ENCODE results near the gene SAG. TPM values are rescaled to one million over a fixed set of nuclear protein-coding genes. Genes with fewer than 3 reads are reported as not detected.

SAG gene
- total and polyA plus RNA-seq, 7 donors, result not detected

DNA sequence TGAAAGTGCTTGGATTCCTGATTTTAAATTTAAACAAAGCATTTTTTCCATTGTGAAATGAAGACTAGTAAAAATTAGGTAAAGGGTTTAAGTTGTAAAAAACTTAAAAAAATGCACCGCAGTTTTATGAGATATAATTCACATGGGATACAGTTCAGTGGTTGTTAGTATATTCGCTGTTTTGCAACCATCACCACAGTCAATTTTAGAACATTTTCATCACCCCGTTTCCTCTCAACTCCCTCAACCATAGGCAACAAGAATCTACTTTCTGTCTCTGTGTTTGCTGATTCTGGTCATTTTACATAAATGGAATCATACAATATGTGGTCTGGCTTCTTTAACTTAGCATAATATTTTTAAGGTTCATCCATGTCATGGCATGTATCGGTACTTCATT, 50.7 kb downstream of the SAG start:
- no peak overlapping the region for H3K4me3 ChIP-seq
- DNase-seq, result no peak
- intact Hi-C loops (cut with DNase I), result loop anchor here (10.0 kb wide), 1 partner anchor 104 kb away; the partner anchor contains the start of gene ATG16L1

GRCh38 chr2:233358947-233359346, 51.3 kb downstream of the SAG start:
- Histone ChIP-seq H3K36me3 (peaks cover 0 to 6% (median 0%) of the 10 kb centered on the region in 4 donors), H3K4me3 (no peak overlapping the region), H3K27me3 (no peaks in the 10 kb centered on the region), H3K4me1 (peaks cover 0 to 66% (median 50%) of the 10 kb centered on the region in 4 donors), H3K27ac (peak overlapping the region in 3 of 4 donors; percentile 11 to 73 (median 61)), H3K9me3 (no peaks in the 10 kb centered on the region)
- no peak for TF ChIP-seq EP300 (IDR thresholded peaks at IDR 0.05)
- TF ChIP-seq, protein P1, sequence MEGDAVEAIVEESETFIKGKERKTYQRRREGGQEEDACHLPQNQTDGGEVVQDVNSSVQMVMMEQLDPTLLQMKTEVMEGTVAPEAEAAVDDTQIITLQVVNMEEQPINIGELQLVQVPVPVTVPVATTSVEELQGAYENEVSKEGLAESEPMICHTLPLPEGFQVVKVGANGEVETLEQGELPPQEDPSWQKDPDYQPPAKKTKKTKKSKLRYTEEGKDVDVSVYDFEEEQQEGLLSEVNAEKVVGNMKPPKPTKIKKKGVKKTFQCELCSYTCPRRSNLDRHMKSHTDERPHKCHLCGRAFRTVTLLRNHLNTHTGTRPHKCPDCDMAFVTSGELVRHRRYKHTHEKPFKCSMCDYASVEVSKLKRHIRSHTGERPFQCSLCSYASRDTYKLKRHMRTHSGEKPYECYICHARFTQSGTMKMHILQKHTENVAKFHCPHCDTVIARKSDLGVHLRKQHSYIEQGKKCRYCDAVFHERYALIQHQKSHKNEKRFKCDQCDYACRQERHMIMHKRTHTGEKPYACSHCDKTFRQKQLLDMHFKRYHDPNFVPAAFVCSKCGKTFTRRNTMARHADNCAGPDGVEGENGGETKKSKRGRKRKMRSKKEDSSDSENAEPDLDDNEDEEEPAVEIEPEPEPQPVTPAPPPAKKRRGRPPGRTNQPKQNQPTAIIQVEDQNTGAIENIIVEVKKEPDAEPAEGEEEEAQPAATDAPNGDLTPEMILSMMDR (IDR thresholded peaks at IDR 0.05), result no peak
- TF ChIP-seq POLR2A (IDR thresholded peaks at IDR 0.05), result no peak
- peak in 3 of 4 donors; percentile 37 to 57 (median 53) for TF ChIP-seq POLR2AphosphoS5 (IDR thresholded peaks at IDR 0.05)
- intact Hi-C loops (cut with DNase I), result loop anchor here (10.0 kb wide), 1 partner anchor 104 kb away; the partner anchor contains the start of gene ATG16L1
- 71 to 84% methylated on average over 6 of the region's 6 CpGs for WGBS, 2 donors
- no peak for DNase-seq

More for the DNA sequence above, 50.7 kb downstream of the SAG start:
- peaks cover 0 to 70% (median 56%) of the 10 kb centered on the region in 4 donors for H3K4me1 ChIP-seq
- no peaks in the 10 kb centered on the region for H3K27me3 ChIP-seq
- no peaks in the 10 kb centered on the region for H3K9me3 ChIP-seq
- no peaks in the 10 kb centered on the region for H3K36me3 ChIP-seq
- 41 to 46% methylated on average over 4 of the region's 4 CpGs for WGBS, 2 donors
- H3K27ac ChIP-seq, result peak overlapping the region in 2 of 4 donors; percentile 61 to 73
- TF ChIP-seq POLR2AphosphoS5 (IDR thresholded peaks at IDR 0.05), result no peak
- TF ChIP-seq, protein P1 (IDR thresholded peaks at IDR 0.05), result no peak
- no peak for TF ChIP-seq POLR2A (IDR thresholded peaks at IDR 0.05)
- no peak for TF ChIP-seq EP300 (IDR thresholded peaks at IDR 0.05)

DNA sequence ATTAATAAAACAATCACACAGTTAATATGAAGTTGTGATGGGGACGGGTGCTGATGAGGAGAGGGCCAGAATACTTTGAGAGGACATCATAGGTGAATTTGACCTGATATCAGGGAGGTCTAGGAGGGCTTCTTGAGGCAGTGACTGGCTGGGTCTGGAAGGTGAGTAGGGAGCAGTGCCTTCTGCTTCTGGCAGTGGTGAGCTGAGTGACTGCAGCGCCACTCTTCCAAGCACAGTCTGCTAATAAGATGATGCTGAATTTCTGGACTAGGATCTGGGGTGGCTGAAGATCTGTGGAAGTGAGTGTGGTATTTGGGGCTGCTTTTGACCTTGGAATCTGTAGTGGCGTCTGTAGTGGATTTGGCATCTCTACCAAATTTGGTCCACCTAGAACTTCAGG, 52.2 kb downstream of the SAG start:
- Histone ChIP-seq H3K4me3 (no peak overlapping the region), H3K36me3 (peaks cover 0 to 6% (median 0%) of the 10 kb centered on the region in 4 donors), H3K4me1 (peaks cover 0 to 65% (median 48%) of the 10 kb centered on the region in 4 donors), H3K27me3 (no peaks in the 10 kb centered on the region), H3K27ac (peak overlapping the region in 2 of 4 donors; percentile 61 to 68), H3K9me3 (no peaks in the 10 kb centered on the region)
- WGBS, 2 donors, result 94 to 98% methylated on average over 3 of the region's 3 CpGs
- TF ChIP-seq, protein P1 (IDR thresholded peaks at IDR 0.05), result no peak
- no peak for TF ChIP-seq POLR2A (IDR thresholded peaks at IDR 0.05)
- TF ChIP-seq EP300 (IDR thresholded peaks at IDR 0.05), result no peak
- no peak for TF ChIP-seq POLR2AphosphoS5 (IDR thresholded peaks at IDR 0.05)
- intact Hi-C loops (cut with DNase I), result loop anchor here (10.0 kb wide), 1 partner anchor 105 kb away; the partner anchor contains the start of gene ATG16L1
- DNase-seq, result no peak

GRCh38 chr2:233360771-233361176, 53.2 kb downstream of the SAG start:
- H3K4me3 ChIP-seq, result no peak overlapping the region
- intact Hi-C loops (cut with DNase I), result no loop called here
- WGBS, 2 donors, result 91 to 92% methylated on average over 4 of the region's 4 CpGs
- DNase-seq, result no peak
- H3K9me3 ChIP-seq, result no peaks in the 10 kb centered on the region
- TF ChIP-seq POLR2AphosphoS5 (IDR thresholded peaks at IDR 0.05), result no peak
- TF ChIP-seq, protein P1 (IDR thresholded peaks at IDR 0.05), result no peak
- TF ChIP-seq POLR2A (IDR thresholded peaks at IDR 0.05), result no peak
- TF ChIP-seq EP300 (IDR thresholded peaks at IDR 0.05), result no peak
- no peaks in the 10 kb centered on the region for H3K27me3 ChIP-seq
- H3K27ac ChIP-seq, result peak overlapping the region in 3 of 4 donors; percentile 52 to 68 (median 61)
- peaks cover 0 to 59% (median 41%) of the 10 kb centered on the region in 4 donors for H3K4me1 ChIP-seq
- H3K36me3 ChIP-seq, result peaks cover 0 to 6% (median 0%) of the 10 kb centered on the region in 4 donors
